Stimulated activated CD4-positive, alpha-beta T cell treated with anti-CD3 and anti-CD28 coated beads, Interleukin-12 subunit alpha, Interleukin-12 subunit beta, amount 100 ng/mL, for 4 hours (primary cell): ENCODE measurements around the gene NRIP3.
"Not testable (repeated sequence)": the region's sequence is repeated elsewhere in the genome, so short reads cannot be mapped to it uniquely, and the experiment has no call there.

Experiments
- DNase-seq: peaks from one replicate; pipeline ENCODE4 v3.0.0-alpha.2; 2020

The NRIP3 gene

GRCh38 chr11:8964324-8965320 is 39.2 kb downstream of the NRIP3 start, which contains the start of gene TMEM9B:
Gene TMEM9B (minus strand): TSS chr11:8964442. CDS start chr11:8964313, 129 bp downstream.
- DNase-seq: peak; percentile 76

- DNase-seq: peak; percentile 74
Measured at GRCh38 chr11:8963569-8964323, 40.1 kb downstream of the NRIP3 start.

DNA sequence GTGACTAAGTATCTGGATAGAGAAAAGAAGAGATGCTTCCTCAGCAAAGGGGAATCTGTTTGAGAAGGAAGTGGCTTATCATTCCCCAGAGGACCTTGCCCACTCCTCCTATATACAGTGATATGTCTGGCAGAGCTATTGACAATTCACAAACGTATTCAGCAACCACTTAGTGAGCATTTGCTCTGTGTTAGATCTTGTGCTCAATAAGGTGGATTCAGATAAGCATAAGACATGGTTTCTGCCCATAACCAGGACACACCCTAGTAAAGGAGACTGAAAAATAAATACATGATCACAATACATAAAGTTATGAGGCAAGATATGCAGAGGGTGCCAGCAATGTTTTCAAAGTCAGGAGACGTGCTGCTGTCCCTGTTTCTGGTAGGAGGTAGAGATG is 41.0 kb downstream of the NRIP3 start:
- DNase-seq: no peak

DNA sequence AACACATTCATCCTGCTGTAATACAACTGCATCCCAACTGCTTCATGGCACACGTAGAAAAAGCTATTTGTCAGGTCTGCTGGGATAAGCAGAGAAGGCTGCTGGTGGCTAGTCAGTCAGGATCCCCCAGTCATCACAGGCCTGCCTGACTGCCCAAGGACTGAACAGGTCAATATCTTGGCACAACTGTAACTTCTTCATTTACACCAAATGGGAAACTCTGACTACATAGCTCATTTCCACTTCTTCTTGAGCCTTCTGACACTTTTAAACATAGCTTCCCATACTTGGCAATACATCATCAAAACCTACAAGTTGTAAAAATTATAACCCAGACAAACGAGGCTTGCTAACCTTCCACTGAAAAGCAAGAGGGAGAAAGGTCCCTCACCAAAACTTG is 42.4 kb downstream of the NRIP3 start:
- DNase-seq: no peak

DNA sequence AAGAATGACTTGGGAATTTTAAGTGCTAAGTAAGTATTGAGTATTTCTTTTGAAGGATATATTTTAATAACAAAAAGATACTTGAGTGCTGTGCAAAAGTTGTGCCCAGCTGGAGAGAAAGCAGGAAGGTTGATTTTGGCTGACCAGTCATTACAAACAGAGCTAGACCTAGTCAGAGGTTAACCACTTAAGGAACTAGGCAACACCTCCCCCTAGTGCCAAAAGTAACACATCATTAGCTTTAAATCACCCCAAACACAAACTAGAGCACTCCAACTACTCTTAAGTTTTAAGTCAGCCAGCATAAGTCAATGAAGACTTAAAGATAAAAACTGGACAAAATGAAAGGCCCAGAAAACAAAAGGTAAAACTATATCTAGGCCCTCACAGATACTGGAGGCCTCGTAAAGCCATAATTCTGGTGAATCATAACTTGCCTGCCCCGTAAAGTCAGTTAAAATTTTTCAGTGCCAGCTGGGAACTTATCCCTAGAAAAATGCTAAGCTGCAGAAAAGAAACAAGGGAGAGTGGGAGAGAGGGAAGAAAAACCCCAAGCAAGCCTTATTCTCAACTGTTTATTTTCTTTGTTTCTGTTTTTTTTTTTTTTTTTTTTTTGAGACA is 44.1 kb downstream of the NRIP3 start:
- no peak for DNase-seq

DNA sequence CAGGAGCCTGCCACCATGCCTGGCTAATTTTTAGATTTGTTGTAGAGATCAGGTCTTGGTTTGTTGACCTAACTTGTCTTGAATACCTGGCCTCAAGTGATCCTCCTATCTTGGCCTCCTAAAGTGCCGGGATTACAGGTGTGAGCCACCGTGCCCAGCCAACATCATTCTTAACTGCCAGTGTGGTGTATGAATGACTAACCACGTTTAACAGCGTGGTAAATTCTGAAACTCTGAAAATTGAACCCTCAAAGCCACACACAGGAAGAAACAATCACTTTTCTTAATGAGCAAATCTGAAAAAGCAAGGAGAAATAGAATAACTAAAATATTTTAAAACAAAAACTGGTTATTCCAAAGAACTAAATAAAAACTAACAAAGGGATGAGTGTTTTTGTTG is 46.9 kb downstream of the NRIP3 start:
- DNase-seq: no peak

- DNase-seq: no peak
Measured at GRCh38 chr11:8948886-8949285, 54.9 kb downstream of the NRIP3 start.

- DNase-seq: no peak
Measured at GRCh38 chr11:8947230-8947943, 56.4 kb downstream of the NRIP3 start.

DNA sequence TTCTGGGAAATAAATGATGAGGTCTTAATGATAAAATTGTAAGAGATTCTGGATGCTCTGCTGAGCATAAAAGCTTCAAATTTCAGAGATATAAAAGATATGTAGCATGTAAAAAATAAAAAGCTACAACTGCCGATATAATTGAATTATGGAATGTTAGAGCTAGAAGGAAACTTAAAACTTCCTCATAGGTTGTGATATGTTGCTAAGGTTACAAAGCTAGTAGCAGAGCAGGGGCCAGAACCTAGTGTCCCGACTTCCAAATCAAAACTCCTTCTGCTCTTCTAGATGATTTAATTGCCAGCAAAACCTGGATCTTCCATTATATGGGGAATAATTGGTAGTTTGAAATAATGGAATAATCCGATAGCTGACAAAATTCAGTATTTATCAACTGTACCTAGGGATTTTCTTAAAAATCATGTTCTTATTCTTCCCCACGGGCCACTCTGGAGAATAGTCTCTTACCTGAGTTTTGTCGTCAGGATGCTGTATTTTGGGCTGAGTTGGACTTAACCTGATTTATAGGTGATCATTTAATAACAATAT is 61.2 kb downstream of the NRIP3 start, which contains the start of gene ASCL3:
TSS of gene ASCL3 (minus strand) at position 499 of the 549 bp plus-strand sequence. CDS start 4,855 bp downstream, outside the sequence.
- DNase-seq: no peak

- no peak for DNase-seq
Measured at GRCh38 chr11:8941341-8942103, 62.3 kb downstream of the NRIP3 start.

GRCh38 chr11:8937659-8938058 is 66.1 kb downstream of the NRIP3 start:
- no peak for DNase-seq

DNA sequence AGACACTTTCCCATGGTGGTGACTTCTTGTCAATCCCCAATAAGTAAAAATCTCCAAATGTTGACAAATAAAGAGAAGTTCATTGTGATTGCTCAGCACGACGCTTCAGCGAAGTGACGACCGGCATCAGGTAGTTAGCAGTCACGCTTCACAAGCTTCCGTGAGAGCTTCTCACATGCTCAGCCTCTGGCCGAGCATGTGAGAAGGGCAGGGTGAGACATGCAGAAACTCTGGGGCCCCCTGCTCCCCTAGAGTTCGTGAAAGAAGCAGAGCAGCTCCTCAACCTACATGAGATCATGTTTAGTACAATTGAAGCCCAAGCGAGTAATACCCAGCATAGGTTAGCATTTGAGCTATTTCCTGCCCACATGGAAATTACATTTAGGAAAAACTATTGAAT is 66.6 kb downstream of the NRIP3 start:
- no peak for DNase-seq

GRCh38 chr11:8935789-8936188 is 68.0 kb downstream of the NRIP3 start:
- not testable (repeated sequence) for DNase-seq

- no peak for DNase-seq
Measured at GRCh38 chr11:8934742-8935488, 68.9 kb downstream of the NRIP3 start.

- no peak for DNase-seq
Measured at GRCh38 chr11:8933931-8934330, 69.9 kb downstream of the NRIP3 start.

- no peak for DNase-seq
Measured at GRCh38 chr11:8932564-8933180, 71.1 kb downstream of the NRIP3 start, which contains the start of gene C11orf16. Gene C11orf16 (minus strand): TSS chr11:8932947. CDS start chr11:8932308, 639 bp downstream.
